GM19240 (cell line): ENCODE data around the gene KDM2A.
"Not testable (repeated sequence)": the region's sequence is repeated elsewhere in the genome, so short reads cannot be mapped to it uniquely, and the experiment has no call there.

Experiments used
- DNase-seq: peaks from one replicate; pipeline ENCODE4 v3.0.0; 2011; ENCODE audit warnings: low spot score; ENCODE audit not compliant: insufficient read length

KDM2A gene

GRCh38 chr11:67234571-67234970, 115.5 kb downstream of the KDM2A start:
- DNase-seq: not testable (repeated sequence)

DNA sequence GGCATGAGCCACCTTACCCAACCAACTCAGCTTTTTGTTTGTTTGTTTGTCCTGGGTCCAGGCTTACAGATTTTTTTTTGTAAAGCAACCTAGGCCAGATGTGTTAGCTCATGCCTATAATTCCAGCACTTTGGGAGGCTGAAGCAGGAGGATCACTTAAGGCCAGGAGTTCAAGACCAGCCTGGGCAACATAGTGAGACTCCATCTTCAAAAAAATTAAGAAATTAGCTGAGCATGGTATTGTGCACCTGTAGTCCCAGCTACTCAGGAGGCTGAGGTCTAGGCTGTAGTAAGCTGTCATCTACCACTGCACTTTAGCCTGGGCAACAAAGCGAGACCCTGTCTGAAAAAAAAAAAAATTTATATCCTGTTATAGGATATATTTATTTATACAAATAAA, 118.5 kb downstream of the KDM2A start:
- DNase-seq: no peak

- no peak for DNase-seq
Measured at GRCh38 chr11:67238894-67239782, 120.1 kb downstream of the KDM2A start.

DNA sequence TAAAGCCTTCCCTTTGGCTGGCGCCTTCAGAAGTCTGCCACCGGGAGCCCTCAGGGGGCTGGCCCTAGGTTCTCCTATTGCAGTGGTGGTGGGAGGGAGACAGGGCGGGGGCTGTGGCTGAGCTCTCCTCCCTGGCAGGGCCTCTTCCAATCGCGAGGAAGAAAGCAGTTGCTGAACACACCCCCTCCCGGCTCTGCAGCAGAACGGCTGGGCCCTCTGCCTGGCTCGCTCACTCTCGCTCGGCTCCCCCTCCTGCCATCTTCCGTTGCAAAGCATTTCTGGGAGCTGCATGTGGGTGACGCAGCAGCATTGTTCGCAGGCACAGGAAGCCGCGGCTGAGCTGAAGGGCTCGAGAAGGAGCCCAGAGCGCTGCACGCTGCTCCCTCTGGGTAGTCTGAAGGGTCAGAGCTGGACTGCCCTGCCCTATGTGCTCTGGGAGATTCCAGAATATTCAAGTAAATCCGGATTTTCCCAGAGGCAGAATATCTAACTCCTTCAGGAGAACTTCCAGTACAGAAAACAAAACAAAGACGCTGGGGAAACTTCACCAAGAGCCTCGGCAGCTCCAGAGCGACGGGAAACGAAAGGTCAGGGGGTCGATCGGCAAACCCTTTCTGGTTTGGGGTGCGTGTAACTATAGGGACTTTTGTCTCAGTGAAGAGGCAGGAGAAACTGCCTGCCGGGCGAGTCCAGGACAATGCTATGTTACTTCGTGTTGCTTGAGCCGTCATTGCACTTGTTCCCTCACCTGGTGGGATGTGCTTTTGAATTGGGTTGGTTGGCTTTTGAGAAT, 120.9 kb downstream of the KDM2A start:
- DNase-seq: peak; percentile 86

DNA sequence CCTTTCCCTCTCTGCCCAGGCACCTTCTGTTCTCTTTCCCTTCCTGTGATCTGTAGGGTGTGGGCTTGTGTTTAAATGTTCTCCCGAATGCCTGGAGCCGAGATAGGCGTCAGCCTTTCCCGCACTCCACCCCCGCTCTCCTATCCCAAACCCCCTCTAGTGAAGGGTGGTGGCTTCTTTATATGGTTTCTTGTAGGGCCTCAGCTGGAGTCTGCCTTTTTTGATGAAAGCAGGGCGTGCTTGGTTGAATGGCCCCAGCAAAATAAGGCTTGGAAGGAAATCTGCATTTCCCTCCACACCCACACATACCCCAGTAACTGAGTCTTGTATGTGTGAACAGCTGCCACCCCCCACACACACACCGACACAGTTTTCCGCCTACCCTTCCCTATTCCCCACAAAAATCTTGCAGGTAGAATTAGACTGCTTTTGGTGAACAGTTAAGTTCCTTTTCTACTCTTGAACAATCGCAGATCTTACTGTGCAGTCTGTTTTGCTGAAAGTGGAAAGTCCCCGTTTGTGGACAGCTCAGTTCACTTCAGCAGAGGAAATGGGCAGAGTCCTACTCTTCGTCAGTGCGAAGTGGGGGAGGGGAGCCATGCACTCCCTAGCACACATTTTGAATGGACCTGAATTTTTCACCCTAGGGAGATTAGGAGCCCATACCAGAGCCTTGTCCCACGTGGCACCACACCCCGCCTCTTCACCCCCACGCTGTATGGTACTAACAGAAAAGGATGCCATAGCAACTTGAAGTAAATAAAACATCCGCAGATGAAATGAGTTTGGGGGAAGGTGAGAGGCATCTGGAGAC, 121.7 kb downstream of the KDM2A start:
- DNase-seq: no peak

GRCh38 chr11:67242548-67242947, 123.5 kb downstream of the KDM2A start:
- no peak for DNase-seq

GRCh38 chr11:67243051-67243450, 124.0 kb downstream of the KDM2A start:
- no peak for DNase-seq

DNA sequence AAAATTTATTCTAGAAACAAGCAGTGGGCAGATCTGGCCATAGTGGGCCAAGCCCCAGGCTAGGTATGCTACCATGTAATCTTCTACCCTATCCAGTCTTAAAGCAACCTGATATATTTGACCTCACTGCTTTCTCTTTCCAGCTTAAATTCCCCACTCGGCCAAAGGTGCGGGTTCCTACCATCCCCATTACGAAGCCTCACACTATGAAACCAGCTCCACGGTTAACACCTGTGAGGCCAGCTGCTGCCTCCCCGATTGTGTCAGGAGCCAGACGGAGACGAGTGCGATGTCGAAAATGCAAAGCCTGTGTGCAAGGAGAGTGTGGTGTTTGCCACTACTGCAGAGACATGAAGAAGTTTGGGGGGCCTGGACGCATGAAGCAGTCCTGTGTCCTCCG, 126.0 kb downstream of the KDM2A start:
- DNase-seq: no peak

DNA sequence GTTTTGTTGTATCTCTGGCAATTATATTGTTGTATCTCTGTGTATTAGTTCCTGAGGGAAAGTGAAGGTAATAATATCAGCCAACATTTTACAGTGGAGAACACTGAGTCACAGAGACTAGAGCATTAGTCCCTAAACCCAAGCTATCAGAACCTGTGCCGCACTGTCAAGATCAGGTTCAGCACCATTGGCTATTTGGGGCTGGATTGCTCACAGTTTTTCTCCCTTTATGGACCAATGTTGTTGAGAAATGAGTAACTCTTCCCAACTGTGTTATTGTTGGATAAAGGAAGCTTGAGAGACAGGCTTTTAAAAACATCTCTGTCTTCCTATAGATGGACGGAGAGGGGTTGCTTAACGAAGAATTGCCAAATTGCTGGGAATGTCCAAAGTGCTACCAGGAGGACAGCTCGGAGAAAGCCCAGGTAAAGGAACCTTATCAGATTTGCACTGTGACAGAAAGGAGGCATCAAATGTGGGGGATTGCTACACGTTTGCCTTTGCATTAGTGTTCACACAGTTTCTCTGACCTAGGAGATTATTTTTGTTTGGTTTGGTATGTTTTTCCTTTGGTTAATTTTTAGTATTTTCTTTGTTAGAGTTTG, 129.0 kb downstream of the KDM2A start:
- no peak for DNase-seq

GRCh38 chr11:67248653-67249052, 129.6 kb downstream of the KDM2A start:
- no peak for DNase-seq

- DNase-seq: no peak
Measured at GRCh38 chr11:67250059-67251043, 131.3 kb downstream of the KDM2A start.

DNA sequence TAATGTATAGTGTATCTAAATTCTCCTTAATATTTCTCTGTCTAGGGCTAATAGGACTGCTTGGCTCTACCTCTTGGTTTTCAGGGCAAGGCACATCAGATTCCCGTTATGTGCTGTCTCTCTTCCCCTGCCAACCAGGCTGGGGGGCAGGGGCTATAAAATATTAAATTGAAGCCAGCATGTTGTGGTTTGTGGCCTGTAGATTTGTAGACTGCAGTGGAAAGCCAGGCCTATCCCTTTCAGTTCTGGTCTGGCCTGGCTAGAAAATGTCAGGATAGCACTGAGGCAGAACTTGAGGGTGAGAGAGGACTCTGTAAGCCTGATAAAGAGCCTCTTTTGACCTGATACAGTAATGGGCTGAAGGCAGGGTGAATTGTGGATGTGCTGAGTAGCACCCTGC, 132.8 kb downstream of the KDM2A start:
- no peak for DNase-seq

DNA sequence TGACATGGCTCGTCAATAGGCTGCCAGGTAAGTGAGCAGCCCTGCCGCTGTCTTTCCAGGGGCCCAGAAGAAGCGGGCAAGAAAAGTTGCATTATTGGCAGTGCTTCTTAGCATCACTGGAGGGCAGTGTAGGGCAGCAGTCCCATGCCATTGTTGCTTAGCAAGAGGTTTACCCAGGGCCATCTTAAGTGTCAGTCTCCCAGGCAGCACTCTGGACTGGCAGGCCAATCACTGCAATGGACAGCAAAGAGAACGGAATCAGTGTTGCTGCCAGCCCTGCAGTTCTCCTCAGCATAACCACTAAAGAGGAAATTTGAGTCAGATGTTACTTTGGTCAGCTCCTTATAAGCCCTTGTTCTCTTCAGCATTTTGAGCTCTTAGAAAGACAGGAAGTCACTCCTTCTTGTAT, 133.8 kb downstream of the KDM2A start:
- no peak for DNase-seq

- no peak for DNase-seq
Measured at GRCh38 chr11:67253872-67254624, 135.0 kb downstream of the KDM2A start.

DNA sequence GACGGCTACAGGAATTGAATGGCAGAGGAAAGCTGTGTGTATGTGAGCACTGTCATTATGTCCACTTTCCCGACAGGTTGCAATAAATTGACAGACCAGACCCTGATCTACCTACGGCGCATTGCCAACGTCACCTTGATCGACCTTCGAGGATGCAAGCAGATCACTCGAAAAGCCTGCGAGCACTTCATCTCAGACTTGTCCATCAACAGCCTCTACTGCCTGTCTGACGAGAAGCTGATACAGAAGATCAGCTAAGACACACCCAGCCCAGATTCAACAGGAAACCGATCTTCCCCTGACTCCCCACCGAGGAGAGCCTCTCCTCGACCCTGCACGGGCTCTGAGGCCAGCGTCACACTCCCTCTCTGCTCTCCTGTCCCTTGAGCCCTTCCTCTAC, 135.7 kb downstream of the KDM2A start:
- no peak for DNase-seq

DNA sequence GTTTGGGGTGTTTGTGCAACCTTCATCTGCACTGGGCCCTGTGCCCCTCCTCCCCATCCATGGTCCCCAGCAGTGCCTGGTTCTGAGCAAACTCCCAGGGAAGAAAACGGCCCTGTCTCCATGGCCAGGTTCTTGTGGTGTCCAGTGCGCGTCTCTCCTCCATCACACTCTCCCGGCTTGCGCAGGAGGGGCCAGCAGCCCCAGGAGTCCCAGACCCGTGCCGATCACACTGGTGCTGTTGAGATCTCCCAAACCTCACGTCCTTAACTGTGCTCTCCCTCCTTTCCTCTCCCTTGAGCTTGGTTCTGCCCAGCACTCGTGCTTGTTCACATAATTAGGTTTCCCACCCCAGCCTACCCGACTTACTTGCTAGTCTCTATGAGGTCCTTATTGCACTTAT, 136.3 kb downstream of the KDM2A start:
- no peak for DNase-seq

GRCh38 chr11:67255864-67256263, 136.8 kb downstream of the KDM2A start:
- DNase-seq: no peak

DNA sequence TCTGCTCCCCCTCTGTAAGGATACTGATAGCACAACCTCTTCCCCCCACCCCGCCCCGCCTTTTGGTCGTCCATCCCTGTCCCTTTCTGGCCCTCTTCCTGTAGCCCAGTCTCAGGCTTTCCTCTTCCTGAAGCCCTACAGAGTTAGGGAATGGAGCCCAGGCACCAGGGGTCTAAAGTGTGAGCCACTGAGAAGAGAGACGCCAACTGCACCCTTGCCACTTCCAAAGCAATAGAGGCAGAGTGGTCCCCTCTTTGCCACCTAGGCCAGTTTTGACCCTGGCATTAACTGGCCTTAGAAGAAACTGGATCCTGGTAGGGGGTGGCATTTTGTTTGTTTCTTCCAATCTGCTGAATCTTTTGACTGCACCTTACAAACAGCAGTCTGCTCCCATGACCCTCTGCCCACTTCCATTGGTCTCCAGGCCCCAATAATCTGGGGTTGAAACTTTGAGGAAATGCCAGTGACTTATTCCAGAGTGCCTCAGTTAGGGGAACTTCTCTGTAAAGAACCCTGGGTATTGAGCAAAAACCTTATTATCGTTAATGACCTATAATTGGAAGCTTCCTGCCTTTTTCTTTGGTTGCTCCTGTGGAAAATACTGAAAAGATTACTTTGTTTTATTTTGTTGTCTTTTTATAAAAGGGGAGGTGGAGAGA, 137.5 kb downstream of the KDM2A start:
- DNase-seq: no peak

- no peak for DNase-seq
Measured at GRCh38 chr11:67260406-67260805, 141.3 kb downstream of the KDM2A start.
